ENCODE data around the gene NECAB2. TPM values are rescaled to one million over a fixed set of nuclear protein-coding genes. Genes with fewer than 3 reads are reported as not detected.

NECAB2 gene
- total RNA-seq, 1 donor from 2014 or later, result not detected

DNA sequence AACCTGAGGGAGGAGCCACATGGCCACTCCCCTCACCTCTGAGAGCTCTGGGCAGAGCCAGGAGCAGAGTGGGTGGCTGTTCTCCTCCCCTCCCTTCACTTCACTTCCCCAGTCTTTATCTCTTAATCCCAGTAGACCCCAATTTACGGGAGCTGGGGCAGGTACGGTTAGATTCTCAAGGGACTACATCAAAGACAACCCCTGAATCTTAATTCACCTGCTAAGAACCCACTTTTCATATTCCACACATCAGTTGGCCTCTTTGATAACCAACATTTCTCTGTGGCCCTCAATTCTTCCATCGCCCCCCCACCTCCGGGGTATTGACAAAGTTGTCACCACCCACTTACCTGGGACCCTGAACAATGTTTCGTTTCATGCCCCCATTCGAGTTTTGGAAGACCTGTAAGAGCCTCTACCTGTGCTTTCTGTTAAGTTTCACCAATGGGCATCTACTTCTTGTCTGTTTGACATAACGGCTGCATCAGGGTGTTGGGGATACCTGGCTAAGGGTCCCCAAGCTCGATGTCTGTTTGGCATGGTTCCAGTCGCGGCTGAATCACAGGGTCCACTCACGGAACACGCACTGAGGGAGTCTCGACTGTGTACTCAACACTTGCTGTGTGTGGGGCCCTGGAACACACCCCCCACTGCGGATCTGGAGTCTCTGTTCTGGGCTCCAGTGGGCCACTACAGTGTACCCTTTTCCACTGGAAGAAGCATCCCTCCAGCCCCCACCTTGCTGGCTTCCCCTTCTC, 46.7 kb downstream of the NECAB2 start:
- DNase-seq (ENCODE audit: extremely low spot score, unreplicated experiment), result no peak
- Mint-ChIP-seq H3K4me1 (ENCODE audit: unreplicated experiment) (no peaks in the 10 kb centered on the region), H3K36me3 (ENCODE audit: unreplicated experiment) (no peaks in the 10 kb centered on the region), H3K4me3 (ENCODE audit: unreplicated experiment) (no peak overlapping the region), H3K27ac (ENCODE audit: unreplicated experiment) (no peak overlapping the region), H3K27me3 (ENCODE audit: unreplicated experiment) (peaks cover 2% of the 10 kb centered on the region), H3K9me3 (ENCODE audit: unreplicated experiment) (peaks cover 5% of the 10 kb centered on the region)
- TF ChIP-seq CTCF (IDR thresholded peaks at IDR 0.05), result no peak

GRCh38 chr16:84015399-84015798, 47.4 kb downstream of the NECAB2 start:
- H3K27ac Mint-ChIP-seq (ENCODE audit: unreplicated experiment), result no peak overlapping the region

DNA sequence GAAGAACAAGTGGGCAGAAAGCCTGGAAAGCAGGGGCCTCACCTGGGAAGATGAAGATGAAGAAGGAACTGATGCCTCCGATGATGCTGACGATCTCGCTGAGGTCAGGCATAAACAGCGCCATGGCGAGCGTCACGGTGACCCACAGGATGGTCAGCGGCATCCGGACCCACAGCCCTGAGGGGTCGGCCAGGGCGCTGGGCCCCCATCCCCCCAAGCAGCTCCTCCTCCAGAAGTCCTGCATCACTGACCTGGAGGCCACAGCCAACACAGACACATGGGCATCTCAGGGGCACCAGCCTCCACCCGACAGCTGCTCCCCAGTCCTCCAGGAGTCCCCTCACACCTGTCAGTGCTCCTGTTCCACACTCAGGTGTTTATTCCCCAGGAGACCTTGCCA, 48.4 kb downstream of the NECAB2 start:
- Mint-ChIP-seq H3K36me3 (ENCODE audit: unreplicated experiment) (peaks cover under 1% of the 10 kb centered on the region), H3K27me3 (ENCODE audit: unreplicated experiment) (no peaks in the 10 kb centered on the region), H3K9me3 (ENCODE audit: unreplicated experiment) (peaks cover 7% of the 10 kb centered on the region), H3K27ac (ENCODE audit: unreplicated experiment) (no peak overlapping the region), H3K4me1 (ENCODE audit: unreplicated experiment) (no peaks in the 10 kb centered on the region), H3K4me3 (ENCODE audit: unreplicated experiment) (no peak overlapping the region)
- no peak for DNase-seq (ENCODE audit: extremely low spot score, unreplicated experiment)
- TF ChIP-seq CTCF (IDR thresholded peaks at IDR 0.05), result no peak

More at GRCh38 chr16:84015399-84015798, 47.4 kb downstream of the NECAB2 start:
- peaks cover 2% of the 10 kb centered on the region for H3K27me3 Mint-ChIP-seq (ENCODE audit: unreplicated experiment)
- no peak overlapping the region for H3K4me3 Mint-ChIP-seq (ENCODE audit: unreplicated experiment)
- DNase-seq (ENCODE audit: extremely low spot score, unreplicated experiment), result no peak
- H3K36me3 Mint-ChIP-seq (ENCODE audit: unreplicated experiment), result no peaks in the 10 kb centered on the region
- TF ChIP-seq CTCF (IDR thresholded peaks at IDR 0.05), result no peak
- no peaks in the 10 kb centered on the region for H3K4me1 Mint-ChIP-seq (ENCODE audit: unreplicated experiment)
- H3K9me3 Mint-ChIP-seq (ENCODE audit: unreplicated experiment), result peaks cover 5% of the 10 kb centered on the region

DNA sequence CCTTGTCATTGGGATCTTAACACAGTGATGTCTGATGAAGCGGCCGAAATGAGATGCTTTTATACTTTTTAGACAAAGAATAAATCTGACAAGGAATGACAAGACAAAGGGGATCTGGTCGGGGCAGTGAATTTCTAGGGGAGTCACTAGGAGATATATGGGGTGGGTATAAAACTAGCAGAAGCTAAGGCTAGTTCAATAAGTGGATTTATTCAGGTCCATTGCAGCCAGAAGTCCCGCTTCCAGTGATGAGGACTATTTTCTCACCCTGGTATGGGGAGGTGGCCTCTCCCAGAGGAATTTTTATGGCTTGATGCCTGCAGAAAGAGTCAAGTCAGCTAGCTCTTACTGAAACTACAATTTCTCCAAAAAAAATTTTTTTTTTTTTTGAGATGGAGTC, 50.7 kb downstream of the NECAB2 start:
- H3K4me1 Mint-ChIP-seq (ENCODE audit: unreplicated experiment), result peaks cover 5% of the 10 kb centered on the region
- H3K4me3 Mint-ChIP-seq (ENCODE audit: unreplicated experiment), result no peak overlapping the region
- peaks cover 2% of the 10 kb centered on the region for H3K36me3 Mint-ChIP-seq (ENCODE audit: unreplicated experiment)
- DNase-seq (ENCODE audit: extremely low spot score, unreplicated experiment), result no peak
- no peaks in the 10 kb centered on the region for H3K27me3 Mint-ChIP-seq (ENCODE audit: unreplicated experiment)
- no peak overlapping the region for H3K27ac Mint-ChIP-seq (ENCODE audit: unreplicated experiment)
- TF ChIP-seq CTCF (IDR thresholded peaks at IDR 0.05), result no peak
- peaks cover 11% of the 10 kb centered on the region for H3K9me3 Mint-ChIP-seq (ENCODE audit: unreplicated experiment)

DNA sequence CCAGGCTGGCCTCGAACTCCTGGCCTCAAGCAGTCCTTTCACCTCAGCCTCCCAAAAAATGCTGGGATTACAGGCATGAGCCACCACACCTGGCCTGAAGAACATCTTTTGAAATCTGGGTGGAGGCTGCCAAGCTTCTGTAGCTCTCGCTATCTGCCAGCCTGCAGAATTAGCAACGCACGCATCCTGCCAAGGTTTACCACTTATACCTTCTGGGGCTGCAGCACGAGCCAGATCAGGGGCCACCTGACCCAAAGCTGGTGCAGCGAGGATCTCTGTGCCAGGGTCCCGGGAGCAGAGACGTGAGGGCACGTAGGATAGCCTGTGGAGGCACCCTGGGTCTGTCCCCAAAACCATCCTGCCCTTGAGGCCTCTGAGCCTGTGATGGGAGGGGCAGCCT, 52.3 kb downstream of the NECAB2 start:
- Mint-ChIP-seq H3K27me3 (ENCODE audit: unreplicated experiment) (no peaks in the 10 kb centered on the region), H3K9me3 (ENCODE audit: unreplicated experiment) (peaks cover 11% of the 10 kb centered on the region), H3K36me3 (ENCODE audit: unreplicated experiment) (peaks cover 2% of the 10 kb centered on the region), H3K4me1 (ENCODE audit: unreplicated experiment) (peaks cover 11% of the 10 kb centered on the region), H3K27ac (ENCODE audit: unreplicated experiment) (no peak overlapping the region), H3K4me3 (ENCODE audit: unreplicated experiment) (no peak overlapping the region)
- no peak for TF ChIP-seq CTCF (IDR thresholded peaks at IDR 0.05)
- no peak for DNase-seq (ENCODE audit: extremely low spot score, unreplicated experiment)
